ENCODE results near the gene ABCB9.
"Not testable (repeated sequence)": the region's sequence is repeated elsewhere in the genome, so short reads cannot be mapped to it uniquely, and the experiment has no call there.

The ABCB9 gene

GRCh38 chr12:122937622-122938091 lies 28.6 kb downstream of the ABCB9 start:
- DNase-seq (ENCODE audit: low spot score), result no peak

- no peak for DNase-seq (ENCODE audit: low spot score)
These were observed 30.9 kb downstream of the ABCB9 start for GRCh38 chr12:122935318-122935717.

GRCh38 chr12:122934722-122935121 lies 31.5 kb downstream of the ABCB9 start:
- no peak for DNase-seq (ENCODE audit: low spot score)

GRCh38 chr12:122932207-122932606 lies 34.1 kb downstream of the ABCB9 start:
- no peak for DNase-seq (ENCODE audit: low spot score)

GRCh38 chr12:122929812-122930211 lies 36.5 kb downstream of the ABCB9 start:
- DNase-seq (ENCODE audit: low spot score), result no peak

- DNase-seq (ENCODE audit: low spot score), result no peak
These were observed 37.1 kb downstream of the ABCB9 start for GRCh38 chr12:122929148-122929538.

GRCh38 chr12:122928404-122929147 lies 37.7 kb downstream of the ABCB9 start:
- no peak for DNase-seq (ENCODE audit: low spot score)

GRCh38 chr12:122927756-122928403 lies 38.4 kb downstream of the ABCB9 start:
- DNase-seq (ENCODE audit: low spot score), result no peak

- no peak for DNase-seq (ENCODE audit: low spot score)
These were observed 44.3 kb downstream of the ABCB9 start for GRCh38 chr12:122921917-122922316.

GRCh38 chr12:122920687-122921086 lies 45.6 kb downstream of the ABCB9 start:
- DNase-seq (ENCODE audit: low spot score), result no peak

GRCh38 chr12:122918827-122919226 lies 47.4 kb downstream of the ABCB9 start:
- no peak for DNase-seq (ENCODE audit: low spot score)

GRCh38 chr12:122917507-122918121 lies 48.6 kb downstream of the ABCB9 start:
- DNase-seq (ENCODE audit: low spot score), result peak; percentile 59

GRCh38 chr12:122909442-122910288 lies 56.6 kb downstream of the ABCB9 start:
- DNase-seq (ENCODE audit: low spot score), result no peak

GRCh38 chr12:122908915-122909314 lies 57.3 kb downstream of the ABCB9 start:
- DNase-seq (ENCODE audit: low spot score), result no peak

GRCh38 chr12:122905258-122905657 lies 61.0 kb downstream of the ABCB9 start:
- DNase-seq (ENCODE audit: low spot score), result not testable (repeated sequence)

GRCh38 chr12:122903693-122904034 lies 62.6 kb downstream of the ABCB9 start:
- no peak for DNase-seq (ENCODE audit: low spot score)

GRCh38 chr12:122902854-122903692 lies 63.2 kb downstream of the ABCB9 start:
- no peak for DNase-seq (ENCODE audit: low spot score)

GRCh38 chr12:122899887-122900286 lies 66.4 kb downstream of the ABCB9 start:
- DNase-seq (ENCODE audit: low spot score), result no peak

GRCh38 chr12:122896662-122897061 lies 69.6 kb downstream of the ABCB9 start:
- no peak for DNase-seq (ENCODE audit: low spot score)

GRCh38 chr12:122895704-122896636 lies 70.3 kb downstream of the ABCB9 start, which contains the start of gene VPS37B:
TSS of gene VPS37B (minus strand) at chr12:122896124. CDS start at chr12:122896062, 62 bp downstream.
- DNase-seq (ENCODE audit: low spot score), result peak; percentile 68
